H1 (cell line): Measurements from ENCODE around the gene VDR. TPM values are rescaled to one million over a fixed set of nuclear protein-coding genes. Genes with fewer than 3 reads are reported as not detected.

Source experiments
- CHD1 ChIP-seq: IDR thresholded peaks from 2 replicates; pipeline ENCODE4 v1.6.1; 2012; ENCODE audit warnings: low read depth, low read length, improper control_type of control experiment
- CHD7 ChIP-seq: fragments of 300-600 bp; sonication (generic); IDR thresholded peaks from 2 replicates; pipeline ENCODE4 v1.7.1; 2012; ENCODE audit warnings: low read length, moderate library complexity, mild to moderate bottlenecking, inconsistent platforms; ENCODE audit not compliant: insufficient replicate concordance
- CTCF ChIP-seq, 3 experiments: IDR thresholded peaks; 1 replicate in 2 of 3; 2 replicates in 1 of 3; pipeline versions ENCODE4 v1.5.1 to v1.6.1; 2011; ENCODE audit warnings: low read length in 3 of 3, mild to moderate bottlenecking in 3 of 3, inconsistent platforms in 2 of 3, low read depth in 1 of 3, moderate library complexity in 1 of 3; ENCODE audit not compliant: insufficient read depth in 1 of 3; ENCODE audit errors: control extremely low read depth in 1 of 3
- SIN3A ChIP-seq, 2 experiments: IDR thresholded peaks in 1 of 2; conservative IDR thresholded peaks in 1 of 2; 2 replicates each; pipeline ENCODE4 v1.6.1; 2011 to 2012; ENCODE audit warnings: low read length in 2 of 2, improper control_type of control experiment in 1 of 2, low read depth in 1 of 2, mild to moderate bottlenecking in 1 of 2
- TEAD4 ChIP-seq: IDR thresholded peaks from 2 replicates; pipeline ENCODE4 v1.6.1; 2012; ENCODE audit warnings: low read depth, low read length, inconsistent platforms, mixed read lengths
- polyA plus RNA-seq, 7 experiments: library from polyadenylated mRNA; depleted of rRNA in 3 of 7; stranded (reverse) in 5 of 7; unstranded in 2 of 7; fragments of >200 nt in 5 of 7; fragments of 200-250 nt in 2 of 7; gene quantifications; 1 replicate in 5 of 7; 2 replicates in 1 of 7; 4 replicates in 1 of 7; pipeline versions ENCODE4 v1.2.1 to v1.2.3, GENCODE V29; 2011 to 2013; ENCODE audit warnings: missing spikeins in 2 of 7, mixed read lengths in 2 of 7
- total RNA-seq: library from RNA; stranded (reverse); fragmentation: NEBNext Ultra II Directional; extraction: Animal tissue kit (Norgen Biotek cat#: 25700); gene quantifications from 2 replicates; pipeline ENCODE4 v1.2.1, GENCODE V29; 2021

VDR gene
- total and polyA plus RNA-seq, 2 of the 8 experiments (the other 6 are each of a cell fraction or from before 2014, with no cell fraction given) = 0.44 to 0.65 TPM

- peak; percentile 2 to 33 (median 27) for TF ChIP-seq CTCF (IDR thresholded peaks at IDR 0.05; ENCODE audit: control extremely low read depth in 1 of 3, insufficient read depth in 1 of 3, low read depth in 1 of 3, low read length in 3 of 3)
- TF ChIP-seq CHD7 = no peak
- TF ChIP-seq SIN3A (conservative IDR thresholded peaks at IDR 0.05 in 1 of 2, IDR thresholded peaks at IDR 0.05 in 1 of 2; ENCODE audit: low read depth in 1 of 2, low read length in 2 of 2) = no peak
- TF ChIP-seq CHD1 = no peak
- TF ChIP-seq TEAD4 = peak; percentile 67; the same call in 1 of the 2 replicates
Observed at GRCh38 chr12:47900131-47901062, 4.4 kb downstream of the VDR start (continued).
